ENCODE results near the gene PIAS1.

Gene PIAS1

GRCh38 chr15:68034081-68034480 lies 20.0 kb upstream of the PIAS1 start:
- no peak for TF ChIP-seq CTCF (IDR thresholded peaks at IDR 0.05; ENCODE audit: control insufficient read depth, insufficient read depth, low read depth, low read length, missing control alignments)
- no peak for DNase-seq (ENCODE audit: low read depth)
- H3K4me3 ChIP-seq (ENCODE audit: control insufficient read depth, low read depth, low read length) = no peak overlapping the region

- no peak for DNase-seq (ENCODE audit: low read depth)
- TF ChIP-seq CTCF (IDR thresholded peaks at IDR 0.05; ENCODE audit: control insufficient read depth, insufficient read depth, low read depth, low read length, missing control alignments) = no peak
- H3K4me3 ChIP-seq (ENCODE audit: control insufficient read depth, low read depth, low read length) = no peak overlapping the region
Observed at GRCh38 chr15:68034719-68035293, 19.3 kb upstream of the PIAS1 start.

GRCh38 chr15:68038246-68038645 lies 15.9 kb upstream of the PIAS1 start:
- TF ChIP-seq CTCF (IDR thresholded peaks at IDR 0.05; ENCODE audit: control insufficient read depth, insufficient read depth, low read depth, low read length, missing control alignments) = no peak
- H3K4me3 ChIP-seq (ENCODE audit: control insufficient read depth, low read depth, low read length) = no peak overlapping the region
- no peak for DNase-seq (ENCODE audit: low read depth)

- H3K4me3 ChIP-seq (ENCODE audit: control insufficient read depth, low read depth, low read length) = no peak overlapping the region
- DNase-seq (ENCODE audit: low read depth) = no peak
- TF ChIP-seq CTCF (IDR thresholded peaks at IDR 0.05; ENCODE audit: control insufficient read depth, insufficient read depth, low read depth, low read length, missing control alignments) = no peak
Observed at GRCh38 chr15:68040144-68040543, 14.0 kb upstream of the PIAS1 start.

GRCh38 chr15:68042156-68042854 lies 11.8 kb upstream of the PIAS1 start:
- no peak for DNase-seq (ENCODE audit: low read depth)

GRCh38 chr15:68042855-68043222 lies 11.3 kb upstream of the PIAS1 start:
- no peak for TF ChIP-seq CTCF (IDR thresholded peaks at IDR 0.05; ENCODE audit: control insufficient read depth, insufficient read depth, low read depth, low read length, missing control alignments)
- no peak overlapping the region for H3K4me3 ChIP-seq (ENCODE audit: control insufficient read depth, low read depth, low read length)
- DNase-seq (ENCODE audit: low read depth) = no peak

More at GRCh38 chr15:68042156-68042854, 11.8 kb upstream of the PIAS1 start:
- no peak for TF ChIP-seq CTCF (IDR thresholded peaks at IDR 0.05; ENCODE audit: control insufficient read depth, insufficient read depth, low read depth, low read length, missing control alignments)
- no peak overlapping the region for H3K4me3 ChIP-seq (ENCODE audit: control insufficient read depth, low read depth, low read length)
